HEK293 (cell line): ENCODE data around the gene MEX3A.
A peak's percentile ranks its signal among the peaks of the same experiment; 100 is the strongest.

Experiments
- CTCF ChIA-PET: fragments of 350-600 bp; formaldehyde crosslinking; extraction: SDS; loops from one replicate; lab custom pipeline; 2021; ENCODE audit warnings: antibody characterized with exemption; lab: Yijun Ruan, JAX
- POLR2A ChIA-PET: fragments of 300-600 bp; formaldehyde crosslinking; extraction: SDS; loops from one replicate; lab custom pipeline; 2020; ENCODE audit warnings: antibody characterized with exemption, inconsistent platforms; lab: Yijun Ruan, JAX
- H3K27ac ChIP-seq: fragments of 200-500 bp; sonication (Bioruptor generic); 2 replicates; pipeline ENCODE4 v1.5.1; 2014; ENCODE audit warnings: low read depth, low read length, control low read depth, inconsistent platforms; ENCODE audit errors: extremely low read depth
- H3K36me3 ChIP-seq, 2 experiments: fragments of 200-500 bp in 1 of 2; sonication (Bioruptor generic) in 1 of 2; 1 replicate in 1 of 2; 2 replicates in 1 of 2; pipeline ENCODE4 v1.5.1; 2014 to 2017; ENCODE audit warnings: inconsistent platforms in 2 of 2, low read length in 2 of 2; ENCODE audit not compliant: control insufficient read depth in 2 of 2, insufficient read depth in 1 of 2
- H3K4me1 ChIP-seq: fragments of 200-500 bp; sonication (Bioruptor generic); 2 replicates; pipeline ENCODE4 v1.5.1; 2014; ENCODE audit warnings: mild to moderate bottlenecking, low read length, inconsistent platforms; ENCODE audit not compliant: control insufficient read depth, insufficient read depth
- H3K4me3 ChIP-seq: 2 replicates; pipeline ENCODE4 v1.5.1; 2011; ENCODE audit warnings: low read depth, mild to moderate bottlenecking, control low read depth, low read length, moderate library complexity
- H3K9me3 ChIP-seq: fragments of 200-500 bp; sonication (Bioruptor generic); 2 replicates; pipeline ENCODE4 v1.5.1; 2014; ENCODE audit warnings: low read depth, low read length, inconsistent platforms; ENCODE audit not compliant: control insufficient read depth, insufficient read depth
- ATF2 ChIP-seq: fragments of 450-650 bp; formaldehyde crosslinking; IDR thresholded peaks from 2 replicates; pipeline ENCODE4 v1.5.1; 2016; ENCODE audit warnings: missing biosample characterization, missing genetic modification characterization, low read depth
- BCL6B ChIP-seq: fragments of 450-650 bp; formaldehyde crosslinking; IDR thresholded peaks from 2 replicates; pipeline ENCODE4 v1.5.1; 2017; ENCODE audit warnings: missing biosample characterization, missing genetic modification characterization
- GLIS1 ChIP-seq: fragments of 450-650 bp; formaldehyde crosslinking; IDR thresholded peaks from 2 replicates; pipeline ENCODE4 v1.5.1; 2016; ENCODE audit warnings: missing biosample characterization, missing genetic modification characterization
- KLF1 ChIP-seq: fragments of 450-650 bp; formaldehyde crosslinking; IDR thresholded peaks from 2 replicates; pipeline ENCODE4 v1.5.1; 2016; ENCODE audit warnings: missing biosample characterization, missing genetic modification characterization
- SCRT1 ChIP-seq: fragments of 450-650 bp; formaldehyde crosslinking; IDR thresholded peaks from 2 replicates; pipeline ENCODE4 v1.5.1; 2016; ENCODE audit warnings: missing biosample characterization, missing genetic modification characterization, borderline replicate concordance
- SCRT2 ChIP-seq: fragments of 450-650 bp; formaldehyde crosslinking; IDR thresholded peaks from 2 replicates; pipeline ENCODE4 v1.5.1; 2016; ENCODE audit warnings: missing biosample characterization, missing genetic modification characterization
- SP7 ChIP-seq: fragments of 450-650 bp; formaldehyde crosslinking; IDR thresholded peaks from 2 replicates; pipeline ENCODE4 v1.5.1; 2016; ENCODE audit warnings: missing biosample characterization, missing genetic modification characterization
- TCF7L2 ChIP-seq: IDR thresholded peaks from 2 replicates; pipeline ENCODE4 v1.6.1; 2011; ENCODE audit warnings: low read depth, mild to moderate bottlenecking, inconsistent platforms, low read length, moderate library complexity, borderline replicate concordance
- ZIC2 ChIP-seq: fragments of 450-650 bp; formaldehyde crosslinking; IDR thresholded peaks from 2 replicates; pipeline ENCODE4 v1.5.1; 2016; ENCODE audit warnings: missing biosample characterization, missing genetic modification characterization
- ZNF133 ChIP-seq: fragments of 450-650 bp; formaldehyde crosslinking; IDR thresholded peaks from 2 replicates; pipeline ENCODE4 v1.5.1; 2016; ENCODE audit warnings: missing biosample characterization, missing genetic modification characterization
- ZNF140 ChIP-seq: fragments of 450-650 bp; formaldehyde crosslinking; IDR thresholded peaks from 2 replicates; pipeline ENCODE4 v1.5.1; 2016; ENCODE audit warnings: missing biosample characterization, missing genetic modification characterization
- ZNF155 ChIP-seq: fragments of 450-650 bp; formaldehyde crosslinking; IDR thresholded peaks from 2 replicates; pipeline ENCODE4 v1.5.1; 2016; ENCODE audit warnings: missing biosample characterization, missing genetic modification characterization
- ZNF221 ChIP-seq: fragments of 450-650 bp; formaldehyde crosslinking; IDR thresholded peaks from 2 replicates; pipeline ENCODE4 v1.5.1; 2017; ENCODE audit warnings: missing biosample characterization, missing genetic modification characterization, borderline replicate concordance
- ZNF366 ChIP-seq: fragments of 450-650 bp; formaldehyde crosslinking; conservative IDR thresholded peaks from 2 replicates; pipeline ENCODE4 v1.5.1; 2016; ENCODE audit warnings: missing biosample characterization, missing genetic modification characterization
- ZNF449 ChIP-seq: fragments of 450-650 bp; formaldehyde crosslinking; IDR thresholded peaks from 2 replicates; pipeline ENCODE4 v1.5.1; 2017; ENCODE audit warnings: missing biosample characterization, mild to moderate bottlenecking, missing genetic modification characterization, moderate library complexity
- ZNF670 ChIP-seq: fragments of 450-650 bp; formaldehyde crosslinking; IDR thresholded peaks from 2 replicates; pipeline ENCODE4 v1.5.1; 2016; ENCODE audit warnings: missing biosample characterization, missing genetic modification characterization, low read depth
- ZNF76 ChIP-seq: fragments of 450-650 bp; formaldehyde crosslinking; IDR thresholded peaks from 2 replicates; pipeline ENCODE4; 2016; ENCODE audit warnings: low read depth, missing biosample characterization, missing genetic modification characterization, borderline replicate concordance
- ZSCAN16 ChIP-seq: fragments of 450-650 bp; formaldehyde crosslinking; IDR thresholded peaks from 2 replicates; pipeline ENCODE4 v1.5.1; 2016; ENCODE audit warnings: missing biosample characterization, missing genetic modification characterization
- ZSCAN18 ChIP-seq: fragments of 450-650 bp; formaldehyde crosslinking; IDR thresholded peaks from 2 replicates; pipeline ENCODE4 v1.5.1; 2016; ENCODE audit warnings: missing biosample characterization, missing genetic modification characterization
- ZSCAN4 ChIP-seq: fragments of 450-650 bp; formaldehyde crosslinking; IDR thresholded peaks from 2 replicates; pipeline ENCODE4 v1.5.1; 2017; ENCODE audit warnings: missing biosample characterization, missing genetic modification characterization

MEX3A gene

GRCh38 chr1:156062189-156062588 is 20.1 kb downstream of the MEX3A start:
- POLR2A ChIA-PET, result interaction anchor here (0.8 kb wide), 1 partner anchor 100 kb away, joined by 3 read pairs; no protein-coding TSS in a partner anchor
- Histone ChIP-seq H3K36me3 (peaks cover 0 to 14% of the 10 kb centered on the region in 2 experiments; a peak in 1 of 3 replicates), H3K27ac (no peak overlapping the region), H3K9me3 (no peaks in the 10 kb centered on the region), H3K4me3 (no peak overlapping the region), H3K4me1 (peaks cover 4% of the 10 kb centered on the region; the same call in 1 of the 2 replicates)
- CTCF ChIA-PET, result interaction anchor here (0.7 to 1.6 kb wide), 2 partner anchors 55 to 68 kb away, joined by 4 to 6 read pairs; no protein-coding TSS in a partner anchor
- no peak for TF ChIP-seq TCF7L2
- peak; percentile 81 for TF ChIP-seq KLF1 (tag by site-specific recombination)
- no peak for TF ChIP-seq ZNF133 (tag by site-specific recombination)

GRCh38 chr1:156060937-156061636 is 21.2 kb downstream of the MEX3A start, which contains the start of gene RAB25:
Gene RAB25, plus strand, starts transcription at chr1:156061160. Its CDS starts 241 bp downstream, at chr1:156061401.
- Histone ChIP-seq H3K36me3 (peaks cover 0 to 18% of the 10 kb centered on the region in 2 experiments; a peak in 2 of 3 replicates), H3K27ac (no peak within 1 kb of the TSS), H3K9me3 (no peaks in the 10 kb centered on the region), H3K4me3 (peak within 1 kb of the TSS; percentile 1; the same call in 1 of the 2 replicates), H3K4me1 (peaks cover 4% of the 10 kb centered on the region; the same call in 1 of the 2 replicates)
- POLR2A ChIA-PET, result interaction anchor here (0.5 kb wide), 1 partner anchor 156 kb away, joined by 5 read pairs; no protein-coding TSS in a partner anchor
- CTCF ChIA-PET, result interaction anchor here (0.7 to 1.2 kb wide), 5 partner anchors 22 to 210 kb away, joined by 3 to 4 read pairs (median 3); no protein-coding TSS in a partner anchor
- no peak for TF ChIP-seq BCL6B
- TF ChIP-seq ZSCAN18, result no peak
- TF ChIP-seq SCRT1 (tag by site-specific recombination), result peak; percentile 70; the same call in 1 of the 2 replicates
- no peak for TF ChIP-seq ZNF449 (tag by site-specific recombination)
- TF ChIP-seq SCRT2 (tag by site-specific recombination), result peak; percentile 92
- TF ChIP-seq ZIC2 (tag by site-specific recombination), result peak; percentile 39; the same call in 1 of the 2 replicates
- TF ChIP-seq ZNF76, result no peak
- TF ChIP-seq ZNF140 (tag by site-specific recombination), result no peak
- no peak for TF ChIP-seq ZNF670 (tag by site-specific recombination)
- TF ChIP-seq ZSCAN4 (tag by site-specific recombination), result no peak
- peak; percentile 49; the same call in 1 of the 2 replicates for TF ChIP-seq GLIS1
- no peak for TF ChIP-seq ZNF155 (tag by site-specific recombination)
- no peak for TF ChIP-seq ZSCAN16 (tag by site-specific recombination)
- TF ChIP-seq ATF2 (tag by site-specific recombination), result peak; percentile 63
- TF ChIP-seq ZNF221 (tag by site-specific recombination), result no peak
- TF ChIP-seq ZNF366 (tag by site-specific recombination), result no peak
- no peak for TF ChIP-seq SP7 (tag by site-specific recombination)
